HUES48 (cell line): ENCODE results near the gene ELAC2.

Experiments
- H3K27ac ChIP-seq: one replicate; pipeline ENCODE4 v1.7.0; 2013; ENCODE audit warnings: low read depth, low read length, inconsistent platforms
- H3K27me3 ChIP-seq: 2 replicates; pipeline ENCODE4 v1.6.1; 2013; ENCODE audit warnings: mild to moderate bottlenecking, low read length; ENCODE audit not compliant: control insufficient read depth, insufficient read depth
- H3K36me3 ChIP-seq: 2 replicates; pipeline ENCODE4 v1.6.1; 2013; ENCODE audit warnings: low read length; ENCODE audit not compliant: control insufficient read depth, insufficient read depth
- H3K4me1 ChIP-seq: 2 replicates; pipeline ENCODE4 v1.6.1; 2013; ENCODE audit warnings: mild to moderate bottlenecking, low read length; ENCODE audit not compliant: control insufficient read depth, insufficient read depth
- H3K4me3 ChIP-seq: 2 replicates; pipeline ENCODE4 v1.5.1; 2013; ENCODE audit warnings: mild to moderate bottlenecking, low read depth, low read length
- H3K9ac ChIP-seq: 2 replicates; pipeline ENCODE4 v1.6.1; 2013; ENCODE audit warnings: mild to moderate bottlenecking, low read depth, low read length, moderate library complexity
- H3K9me3 ChIP-seq: 2 replicates; pipeline ENCODE4 v1.6.1; 2013; ENCODE audit warnings: low read length; ENCODE audit not compliant: control insufficient read depth, insufficient read depth

The ELAC2 gene

GRCh38 chr17:13035420-13035819 lies 17.6 kb upstream of the ELAC2 start:
- Histone ChIP-seq H3K9me3 (peaks cover 2% of the 10 kb centered on the region; the same call in 1 of the 2 replicates), H3K9ac (no peak overlapping the region), H3K4me3 (no peak overlapping the region), H3K27ac (no peak overlapping the region), H3K4me1 (no peaks in the 10 kb centered on the region), H3K36me3 (no peaks in the 10 kb centered on the region), H3K27me3 (no peaks in the 10 kb centered on the region)

DNA sequence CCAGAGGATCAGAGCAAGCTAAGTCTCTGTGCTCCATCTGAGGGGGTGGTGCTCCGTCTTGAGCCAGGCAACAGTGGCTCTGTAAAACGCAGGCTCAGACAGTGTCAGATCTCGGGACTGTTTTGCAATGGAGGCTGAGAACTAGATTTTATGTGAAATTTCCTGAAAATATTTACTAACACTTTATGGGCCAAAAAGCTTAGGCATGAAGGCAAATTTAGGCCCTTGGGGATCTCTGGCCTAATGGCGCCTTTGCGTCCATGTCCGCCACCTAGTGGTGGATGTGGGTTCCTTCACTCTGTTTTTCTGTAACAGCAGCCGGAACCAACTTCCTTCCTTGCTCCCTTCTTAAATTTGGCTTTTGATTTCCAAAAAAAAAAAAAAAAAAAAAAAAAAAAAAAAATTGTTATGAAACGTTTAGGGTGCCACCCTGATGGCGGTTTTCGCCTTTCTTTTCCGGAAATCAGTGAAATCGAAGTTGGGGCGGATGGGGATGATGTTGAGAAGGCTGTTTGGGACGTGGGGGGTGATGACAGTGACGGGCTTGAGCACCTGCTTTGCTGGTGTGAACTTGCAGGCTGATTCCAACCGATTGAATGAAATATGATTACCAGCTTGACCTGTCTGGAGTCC lies 14.0 kb upstream of the ELAC2 start:
- H3K36me3 ChIP-seq, result no peaks in the 10 kb centered on the region
- no peak overlapping the region for H3K4me3 ChIP-seq
- H3K27ac ChIP-seq, result no peak overlapping the region
- no peaks in the 10 kb centered on the region for H3K27me3 ChIP-seq
- H3K9ac ChIP-seq, result no peak overlapping the region
- H3K9me3 ChIP-seq, result peaks cover 2% of the 10 kb centered on the region; the same call in 1 of the 2 replicates
- H3K4me1 ChIP-seq, result no peaks in the 10 kb centered on the region

GRCh38 chr17:13030459-13031300 lies 12.9 kb upstream of the ELAC2 start:
- Histone ChIP-seq H3K9ac (no peak overlapping the region), H3K4me1 (no peaks in the 10 kb centered on the region), H3K9me3 (no peaks in the 10 kb centered on the region; the same call in 1 of the 2 replicates), H3K4me3 (no peak overlapping the region), H3K27me3 (no peaks in the 10 kb centered on the region), H3K36me3 (no peaks in the 10 kb centered on the region), H3K27ac (no peak overlapping the region)

- Histone ChIP-seq H3K36me3 (no peaks in the 10 kb centered on the region), H3K9ac (no peak overlapping the region), H3K27me3 (no peaks in the 10 kb centered on the region), H3K27ac (no peak overlapping the region), H3K9me3 (no peaks in the 10 kb centered on the region), H3K4me3 (no peak overlapping the region), H3K4me1 (no peaks in the 10 kb centered on the region)
These were observed 12.2 kb upstream of the ELAC2 start for GRCh38 chr17:13030056-13030455.

- no peak overlapping the region for H3K9ac ChIP-seq
These were observed 11.5 kb upstream of the ELAC2 start for GRCh38 chr17:13029340-13029739.

DNA sequence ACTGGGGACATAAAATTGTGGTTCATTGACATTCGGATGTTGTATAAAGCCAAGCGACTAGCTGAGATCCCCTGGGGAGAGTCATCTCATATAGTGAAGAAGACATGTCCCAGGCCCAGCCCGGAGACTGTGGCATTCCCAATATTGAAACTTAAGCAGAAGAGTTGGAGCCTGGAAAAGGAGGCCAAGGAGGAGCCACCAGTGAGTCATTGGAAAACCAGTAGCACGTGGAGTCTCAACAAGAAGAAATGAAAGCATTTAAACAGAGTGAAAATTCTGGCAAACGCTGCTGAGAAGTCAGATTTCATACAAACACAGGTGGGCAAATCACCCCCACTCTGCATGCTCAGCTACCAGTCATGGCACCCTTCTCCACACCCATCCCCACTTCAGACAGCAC lies 9.4 kb upstream of the ELAC2 start:
- Histone ChIP-seq H3K4me3 (no peak overlapping the region), H3K9me3 (no peaks in the 10 kb centered on the region), H3K4me1 (peaks cover 4% of the 10 kb centered on the region; the same call in 1 of the 2 replicates), H3K27ac (no peak overlapping the region), H3K27me3 (no peaks in the 10 kb centered on the region), H3K9ac (no peak overlapping the region), H3K36me3 (no peaks in the 10 kb centered on the region)

More at GRCh38 chr17:13029340-13029739, 11.5 kb upstream of the ELAC2 start:
- Histone ChIP-seq H3K4me1 (0 out of 2 replicates have a peak, but pooled peaks cover under 1% of the 10 kb centered on the region), H3K4me3 (no peak overlapping the region), H3K36me3 (no peaks in the 10 kb centered on the region), H3K9me3 (no peaks in the 10 kb centered on the region), H3K27me3 (no peaks in the 10 kb centered on the region), H3K27ac (no peak overlapping the region)

DNA sequence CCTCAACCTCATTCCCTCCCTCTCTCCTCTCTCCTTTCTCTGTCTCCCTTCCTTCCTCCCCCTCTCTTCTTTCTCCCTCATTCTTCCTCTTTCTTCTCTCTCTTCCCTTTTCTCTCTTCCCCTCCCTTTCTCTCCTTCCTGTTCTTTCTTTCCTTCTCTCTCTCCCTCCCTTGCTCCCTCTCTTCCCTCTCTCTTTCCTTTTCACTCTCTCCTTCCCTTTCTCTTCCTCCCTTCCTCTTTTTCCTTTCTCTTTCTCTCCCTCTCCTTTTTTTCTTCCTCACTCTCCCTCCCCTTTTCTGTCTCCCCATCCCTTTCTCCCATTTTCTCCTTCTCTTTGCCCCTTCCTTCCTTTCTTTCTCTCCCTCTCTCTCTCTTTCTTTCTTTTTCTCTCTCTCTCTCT lies 7.9 kb upstream of the ELAC2 start:
- Histone ChIP-seq H3K9me3 (no peaks in the 10 kb centered on the region), H3K4me1 (peaks cover 4% of the 10 kb centered on the region; the same call in 1 of the 2 replicates), H3K4me3 (no peak overlapping the region), H3K27me3 (no peaks in the 10 kb centered on the region), H3K36me3 (no peaks in the 10 kb centered on the region), H3K9ac (no peak overlapping the region), H3K27ac (no peak overlapping the region)

DNA sequence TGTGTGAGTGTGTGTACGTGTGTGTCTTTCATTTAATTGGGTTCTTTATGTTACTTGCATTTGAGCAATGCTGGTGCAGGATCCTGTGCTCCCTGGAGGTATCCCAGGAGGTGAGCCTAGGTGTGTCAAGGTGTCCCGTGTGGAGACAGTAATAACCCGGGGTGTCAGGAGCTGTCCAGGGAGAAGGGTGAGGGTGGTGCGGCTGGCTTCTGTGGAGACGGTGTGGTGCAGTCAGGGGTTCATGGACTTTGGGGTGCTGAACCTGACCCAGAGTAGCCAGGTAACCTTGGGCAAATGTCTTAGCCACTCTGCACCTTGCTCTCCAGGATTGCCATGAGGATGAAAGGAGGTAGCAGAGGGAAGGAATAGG lies 7.4 kb upstream of the ELAC2 start:
- Histone ChIP-seq H3K27ac (no peak overlapping the region), H3K4me3 (no peak overlapping the region), H3K27me3 (no peaks in the 10 kb centered on the region), H3K36me3 (no peaks in the 10 kb centered on the region), H3K4me1 (peaks cover 4% of the 10 kb centered on the region; the same call in 1 of the 2 replicates), H3K9ac (no peak overlapping the region), H3K9me3 (no peaks in the 10 kb centered on the region)

GRCh38 chr17:13024526-13025257 lies 6.9 kb upstream of the ELAC2 start:
- Histone ChIP-seq H3K9ac (no peak overlapping the region), H3K36me3 (no peaks in the 10 kb centered on the region), H3K4me3 (peak overlapping the region; percentile 26; the same call in 1 of the 2 replicates), H3K9me3 (no peaks in the 10 kb centered on the region), H3K27ac (peak overlapping the region; percentile 33), H3K27me3 (no peaks in the 10 kb centered on the region), H3K4me1 (peaks cover 4% of the 10 kb centered on the region; the same call in 1 of the 2 replicates)

DNA sequence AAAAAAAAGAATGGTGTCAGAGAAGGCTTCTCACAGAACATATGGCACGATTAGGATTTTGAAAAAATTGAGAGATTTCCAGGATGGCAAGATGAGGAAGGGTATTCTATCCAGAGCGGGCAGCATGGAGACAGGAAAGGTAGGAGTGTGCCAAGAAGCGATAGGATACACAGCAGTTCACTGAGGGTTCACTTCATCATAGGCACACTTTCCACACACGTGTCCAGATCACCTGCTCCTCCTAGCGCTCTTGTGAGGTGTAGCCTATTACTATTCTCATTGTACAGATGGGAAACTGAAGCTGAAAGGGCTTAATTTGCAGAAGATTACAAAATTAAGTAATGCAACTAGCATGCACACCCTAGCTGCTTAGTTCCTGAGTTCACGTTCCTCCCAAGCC lies 6.2 kb upstream of the ELAC2 start:
- no peaks in the 10 kb centered on the region for H3K36me3 ChIP-seq
- peak overlapping the region; percentile 33 for H3K27ac ChIP-seq
- no peak overlapping the region for H3K9ac ChIP-seq
- no peak overlapping the region for H3K4me3 ChIP-seq
- H3K4me1 ChIP-seq, result peaks cover 4% of the 10 kb centered on the region; the same call in 1 of the 2 replicates
- H3K27me3 ChIP-seq, result no peaks in the 10 kb centered on the region
- H3K9me3 ChIP-seq, result no peaks in the 10 kb centered on the region
